ENCODE results near the gene KCNJ14.

DNA sequence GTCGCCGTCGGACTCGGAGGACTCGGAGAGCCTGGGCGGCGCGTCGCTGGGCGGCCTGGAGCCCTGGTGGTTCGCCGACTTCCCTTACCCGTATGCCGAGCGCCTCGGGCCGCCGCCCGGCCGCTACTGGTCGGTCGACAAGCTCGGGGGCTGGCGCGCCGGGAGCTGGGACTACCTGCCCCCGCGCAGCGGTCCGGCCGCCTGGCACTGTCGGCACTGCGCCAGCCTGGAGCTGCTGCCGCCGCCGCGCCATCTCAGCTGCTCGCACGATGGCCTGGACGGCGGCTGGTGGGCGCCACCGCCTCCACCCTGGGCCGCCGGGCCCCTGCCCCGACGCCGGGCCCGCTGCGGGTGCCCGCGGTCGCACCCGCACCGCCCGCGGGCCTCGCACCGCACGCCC is 12.1 kb upstream of the KCNJ14 start:
- TF ChIP-seq, protein P1, sequence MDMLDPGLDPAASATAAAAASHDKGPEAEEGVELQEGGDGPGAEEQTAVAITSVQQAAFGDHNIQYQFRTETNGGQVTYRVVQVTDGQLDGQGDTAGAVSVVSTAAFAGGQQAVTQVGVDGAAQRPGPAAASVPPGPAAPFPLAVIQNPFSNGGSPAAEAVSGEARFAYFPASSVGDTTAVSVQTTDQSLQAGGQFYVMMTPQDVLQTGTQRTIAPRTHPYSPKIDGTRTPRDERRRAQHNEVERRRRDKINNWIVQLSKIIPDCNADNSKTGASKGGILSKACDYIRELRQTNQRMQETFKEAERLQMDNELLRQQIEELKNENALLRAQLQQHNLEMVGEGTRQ (IDR thresholded peaks at IDR 0.05; ENCODE audit: low read depth, low read length) = no peak
- TF ChIP-seq MAZ (IDR thresholded peaks at IDR 0.05; ENCODE audit: borderline replicate concordance, low read depth, low read length) = no peak
- TF ChIP-seq, protein P2, sequence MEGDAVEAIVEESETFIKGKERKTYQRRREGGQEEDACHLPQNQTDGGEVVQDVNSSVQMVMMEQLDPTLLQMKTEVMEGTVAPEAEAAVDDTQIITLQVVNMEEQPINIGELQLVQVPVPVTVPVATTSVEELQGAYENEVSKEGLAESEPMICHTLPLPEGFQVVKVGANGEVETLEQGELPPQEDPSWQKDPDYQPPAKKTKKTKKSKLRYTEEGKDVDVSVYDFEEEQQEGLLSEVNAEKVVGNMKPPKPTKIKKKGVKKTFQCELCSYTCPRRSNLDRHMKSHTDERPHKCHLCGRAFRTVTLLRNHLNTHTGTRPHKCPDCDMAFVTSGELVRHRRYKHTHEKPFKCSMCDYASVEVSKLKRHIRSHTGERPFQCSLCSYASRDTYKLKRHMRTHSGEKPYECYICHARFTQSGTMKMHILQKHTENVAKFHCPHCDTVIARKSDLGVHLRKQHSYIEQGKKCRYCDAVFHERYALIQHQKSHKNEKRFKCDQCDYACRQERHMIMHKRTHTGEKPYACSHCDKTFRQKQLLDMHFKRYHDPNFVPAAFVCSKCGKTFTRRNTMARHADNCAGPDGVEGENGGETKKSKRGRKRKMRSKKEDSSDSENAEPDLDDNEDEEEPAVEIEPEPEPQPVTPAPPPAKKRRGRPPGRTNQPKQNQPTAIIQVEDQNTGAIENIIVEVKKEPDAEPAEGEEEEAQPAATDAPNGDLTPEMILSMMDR (conservative IDR thresholded peaks at IDR 0.05; ENCODE audit: low read depth, low read length) = no peak
- no peak for TF ChIP-seq POLR2A (IDR thresholded peaks at IDR 0.05; ENCODE audit: low read depth, low read length)
- TF ChIP-seq BHLHE40 (IDR thresholded peaks at IDR 0.05; ENCODE audit: low read depth, low read length) = no peak
- no peak for TF ChIP-seq RFX5 (IDR thresholded peaks at IDR 0.05; ENCODE audit: low read depth, low read length)
- no peak for TF ChIP-seq CEBPB (IDR thresholded peaks at IDR 0.05; ENCODE audit: low read depth, low read length)
- no peak for TF ChIP-seq RCOR1 (IDR thresholded peaks at IDR 0.05; ENCODE audit: insufficient replicate concordance, low read length)

All from IMR-90 (cell line).